SH-SY5Y (cell line): ENCODE measurements around the gene LRRFIP1.

Experiments used
- GATA2 ChIP-seq: IDR thresholded peaks from 2 replicates; pipeline ENCODE4 v1.6.1; 2011; ENCODE audit warnings: mild to moderate bottlenecking, low read depth, low read length
- GATA3 ChIP-seq: IDR thresholded peaks from 2 replicates; pipeline ENCODE4 v1.6.1; 2011; ENCODE audit warnings: low read depth, mild to moderate bottlenecking, low read length, moderate library complexity

DNA sequence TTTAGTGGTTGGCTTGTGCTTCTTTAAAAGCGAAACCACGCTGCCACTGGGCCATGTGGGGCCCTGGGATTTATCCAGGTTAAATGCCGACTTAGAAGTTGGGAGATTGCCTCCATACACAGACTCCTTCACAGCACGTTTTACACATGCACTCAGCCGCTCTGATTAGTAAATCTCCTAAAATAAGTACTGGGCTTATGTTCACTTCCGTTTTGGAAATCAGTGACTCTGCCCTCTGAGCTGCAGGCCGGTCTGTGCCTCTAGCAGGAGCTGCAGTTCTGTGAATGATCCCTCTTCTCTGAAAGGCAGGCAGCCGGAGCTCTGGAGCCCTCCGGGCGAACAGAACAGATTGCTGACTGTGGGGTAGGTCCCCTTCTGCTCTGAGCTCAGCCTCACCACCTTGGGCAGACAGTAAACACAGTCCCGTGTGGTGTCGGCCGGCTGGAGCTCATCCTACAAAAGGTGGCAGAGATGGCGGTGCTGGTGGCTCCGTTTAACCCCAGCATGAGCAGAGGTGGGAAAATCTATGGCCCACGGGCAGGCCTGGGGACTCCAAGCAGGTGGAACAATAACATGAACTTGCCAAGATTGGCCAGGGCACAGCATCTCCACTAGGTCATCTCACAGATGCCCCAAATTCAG, 27.1 kb upstream of the LRRFIP1 start:
- TF ChIP-seq GATA3 (no peak), GATA2 (no peak)
